Hepatocyte (in vitro differentiated cells): Measurements from ENCODE around the gene OR4D5.

Experiments
- EZH2 ChIP-seq: fragments of 200-600 bp; sonication (generic); IDR thresholded peaks from 2 replicates; pipeline ENCODE4 v1.6.1; 2016; ENCODE audit warnings: antibody characterized with exemption, mild to moderate bottlenecking, borderline replicate concordance
- EZH2phosphoT487 ChIP-seq: fragments of 200-600 bp; sonication (generic); IDR thresholded peaks from one replicate; pipeline ENCODE4 v1.6.1; 2018; ENCODE audit warnings: antibody characterized with exemption, mild to moderate bottlenecking, low read depth, moderate library complexity; ENCODE audit not compliant: unreplicated experiment, severe bottlenecking
- TF ChIP-seq, protein P1 (sequence below): fragments of 200-600 bp; sonication (generic); IDR thresholded peaks from 2 replicates; pipeline ENCODE4 v1.5.1; 2016; ENCODE audit warnings: antibody characterized with exemption, mild to moderate bottlenecking; ENCODE audit not compliant: poor library complexity

DNA sequence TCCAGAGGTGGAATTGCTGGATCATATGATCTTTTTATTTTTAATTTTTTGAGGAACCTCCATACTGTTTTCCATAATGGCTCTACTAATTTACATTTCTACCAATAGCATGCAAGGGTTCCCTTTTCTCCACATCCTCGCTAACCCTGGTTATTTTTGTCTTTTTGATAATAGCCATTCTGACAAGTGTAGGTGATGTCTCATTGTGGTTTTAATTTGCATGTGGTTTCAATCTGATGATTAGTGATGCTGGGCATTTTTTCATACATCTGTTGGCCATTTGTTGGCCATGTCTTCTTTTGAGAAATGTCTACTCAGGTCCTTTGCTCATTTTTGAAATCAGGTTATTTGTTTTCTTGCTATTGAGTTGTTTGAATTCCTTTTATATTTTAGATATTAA lies 15.4 kb upstream of the OR4D5 start:
- TF ChIP-seq, protein P1, sequence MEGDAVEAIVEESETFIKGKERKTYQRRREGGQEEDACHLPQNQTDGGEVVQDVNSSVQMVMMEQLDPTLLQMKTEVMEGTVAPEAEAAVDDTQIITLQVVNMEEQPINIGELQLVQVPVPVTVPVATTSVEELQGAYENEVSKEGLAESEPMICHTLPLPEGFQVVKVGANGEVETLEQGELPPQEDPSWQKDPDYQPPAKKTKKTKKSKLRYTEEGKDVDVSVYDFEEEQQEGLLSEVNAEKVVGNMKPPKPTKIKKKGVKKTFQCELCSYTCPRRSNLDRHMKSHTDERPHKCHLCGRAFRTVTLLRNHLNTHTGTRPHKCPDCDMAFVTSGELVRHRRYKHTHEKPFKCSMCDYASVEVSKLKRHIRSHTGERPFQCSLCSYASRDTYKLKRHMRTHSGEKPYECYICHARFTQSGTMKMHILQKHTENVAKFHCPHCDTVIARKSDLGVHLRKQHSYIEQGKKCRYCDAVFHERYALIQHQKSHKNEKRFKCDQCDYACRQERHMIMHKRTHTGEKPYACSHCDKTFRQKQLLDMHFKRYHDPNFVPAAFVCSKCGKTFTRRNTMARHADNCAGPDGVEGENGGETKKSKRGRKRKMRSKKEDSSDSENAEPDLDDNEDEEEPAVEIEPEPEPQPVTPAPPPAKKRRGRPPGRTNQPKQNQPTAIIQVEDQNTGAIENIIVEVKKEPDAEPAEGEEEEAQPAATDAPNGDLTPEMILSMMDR = no peak
- TF ChIP-seq EZH2phosphoT487 (no peak), EZH2 (no peak)
